Uterus (tissue), 2 donors: ENCODE data around the gene SEC63.
A peak's percentile ranks its signal among the peaks of the same experiment; 100 is the strongest.

Experiments used
- CTCF ChIP-seq, 4 experiments: fragments of 200-600 bp in 2 of 4; fragments of 450-650 bp in 2 of 4; sonication (generic) in 2 of 4; IDR thresholded peaks; one replicate each; pipeline ENCODE4 v1.5.1; 2016 to 2019; ENCODE audit warnings: antibody characterized with exemption in 4 of 4, mild to moderate bottlenecking in 2 of 4, moderate library complexity in 1 of 4
- POLR2A ChIP-seq, 2 donors: fragments of 450-650 bp; IDR thresholded peaks; one replicate each; pipeline ENCODE4 v1.6.1; 2016; ENCODE audit warnings: antibody characterized with exemption in 2 of 2, mild to moderate bottlenecking in 1 of 2, moderate library complexity in 1 of 2

DNA sequence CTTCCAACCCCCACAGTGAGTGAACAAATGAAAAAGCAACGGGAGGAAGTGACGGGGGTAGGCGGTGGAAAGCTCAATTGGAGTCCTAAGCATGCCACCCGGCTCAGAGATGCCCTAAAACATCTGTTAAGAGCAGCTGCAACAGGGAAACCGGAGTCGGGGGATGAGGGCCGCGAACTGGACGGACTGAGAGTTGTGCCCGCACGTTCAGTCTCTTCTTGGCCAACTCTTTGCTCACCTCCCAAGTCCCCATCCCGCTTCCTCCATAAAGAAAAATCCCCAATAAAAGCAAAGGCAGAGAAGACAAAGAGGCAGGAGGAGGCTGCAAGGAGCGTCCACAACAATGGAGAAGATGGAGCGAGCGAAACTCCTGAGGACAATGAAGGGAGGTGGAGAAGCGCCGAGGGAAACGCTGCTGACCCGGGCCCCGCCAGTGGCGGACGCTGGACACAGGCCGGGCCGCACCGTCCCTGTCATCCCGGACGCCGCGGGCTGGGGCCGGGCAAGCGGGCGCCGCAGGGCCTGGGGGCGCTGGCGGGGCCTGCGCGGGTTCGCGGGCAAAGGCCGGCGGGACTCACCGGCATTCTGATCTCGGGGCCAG lies 600 bp downstream of the SEC63 start:
- peak in 1 of 4 experiments; percentile 3 for TF ChIP-seq CTCF (IDR thresholded peaks at IDR 0.05)
- TF ChIP-seq POLR2A (IDR thresholded peaks at IDR 0.05), result no peak
